ENCODE data around the gene TRPC4.
"Not testable (repeated sequence)": the region's sequence is repeated elsewhere in the genome, so short reads cannot be mapped to it uniquely, and the experiment has no call there.

Gene TRPC4

DNA sequence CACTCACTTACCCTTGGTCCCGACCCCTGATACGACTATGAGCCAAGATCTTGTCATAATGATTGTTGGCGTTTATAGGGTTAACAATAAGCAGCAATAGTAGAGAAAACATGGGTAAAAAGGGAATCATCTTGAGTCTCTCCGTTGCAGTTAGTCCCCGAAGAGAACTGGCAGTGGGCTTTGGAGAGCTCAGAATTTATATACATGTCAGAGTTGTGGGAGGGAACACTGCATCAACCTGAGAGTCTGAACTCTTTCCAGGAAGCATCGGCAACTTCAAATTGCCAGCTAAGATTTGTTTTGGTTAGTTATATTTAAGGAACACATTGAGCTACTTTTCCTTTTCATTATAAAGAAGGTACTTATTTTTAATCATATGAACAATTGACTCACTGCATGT, 271.0 kb downstream of the TRPC4 start, which contains the start of gene POSTN:
TSS of gene POSTN (minus strand) at position 172 of the 400 bp plus-strand sequence. CDS start at position 130, 42 bp downstream.
- no peak within 1 kb of the TSS for H3K9ac ChIP-seq (ENCODE audit: low read depth in 1 of 2, low read length in 2 of 2)
- no peak within 1 kb of the TSS for H3K4me3 ChIP-seq (ENCODE audit: low read depth in 1 of 2, low read length in 2 of 2)
- no peak within 1 kb of the TSS for H3K27ac ChIP-seq (ENCODE audit: low read depth, low read length)

GRCh38 chr13:37597477-37598025, 272.0 kb downstream of the TRPC4 start:
- Histone ChIP-seq H3K4me3 (ENCODE audit: low read depth in 1 of 2, low read length in 2 of 2) (no peak overlapping the region), H3K27ac (ENCODE audit: low read depth, low read length) (no peak overlapping the region), H3K9ac (ENCODE audit: low read depth in 1 of 2, low read length in 2 of 2) (no peak overlapping the region), H3K4me1 (ENCODE audit: control insufficient read depth in 1 of 2, insufficient read depth in 2 of 2, low read length in 2 of 2) (no peaks in the 10 kb centered on the region), H3K9me3 (ENCODE audit: control insufficient read depth in 1 of 2, low read length in 2 of 2) (no peaks in the 10 kb centered on the region), H3K36me3 (ENCODE audit: control insufficient read depth in 1 of 2, insufficient read depth in 2 of 2, low read length in 2 of 2) (no peaks in the 10 kb centered on the region), H3K27me3 (ENCODE audit: control insufficient read depth in 1 of 2, insufficient read depth in 2 of 2, low read length in 2 of 2) (no peaks in the 10 kb centered on the region)

More for the DNA sequence above, 271.0 kb downstream of the TRPC4 start, which contains the start of gene POSTN:
- no peaks in the 10 kb centered on the region for H3K4me1 ChIP-seq (ENCODE audit: control insufficient read depth in 1 of 2, insufficient read depth in 2 of 2, low read length in 2 of 2)
- H3K36me3 ChIP-seq (ENCODE audit: control insufficient read depth in 1 of 2, insufficient read depth in 2 of 2, low read length in 2 of 2): no peaks in the 10 kb centered on the region
- no peaks in the 10 kb centered on the region for H3K9me3 ChIP-seq (ENCODE audit: control insufficient read depth in 1 of 2, low read length in 2 of 2)
- no peaks in the 10 kb centered on the region for H3K27me3 ChIP-seq (ENCODE audit: control insufficient read depth in 1 of 2, insufficient read depth in 2 of 2, low read length in 2 of 2)

GRCh38 chr13:37596805-37597204, 272.8 kb downstream of the TRPC4 start:
- no peaks in the 10 kb centered on the region for H3K27me3 ChIP-seq (ENCODE audit: control insufficient read depth in 1 of 2, insufficient read depth in 2 of 2, low read length in 2 of 2)
- no peaks in the 10 kb centered on the region for H3K36me3 ChIP-seq (ENCODE audit: control insufficient read depth in 1 of 2, insufficient read depth in 2 of 2, low read length in 2 of 2)
- no peak overlapping the region for H3K9ac ChIP-seq (ENCODE audit: low read depth in 1 of 2, low read length in 2 of 2)
- H3K4me1 ChIP-seq (ENCODE audit: control insufficient read depth in 1 of 2, insufficient read depth in 2 of 2, low read length in 2 of 2): no peaks in the 10 kb centered on the region
- H3K27ac ChIP-seq (ENCODE audit: low read depth, low read length): no peak overlapping the region
- no peaks in the 10 kb centered on the region for H3K9me3 ChIP-seq (ENCODE audit: control insufficient read depth in 1 of 2, low read length in 2 of 2)
- no peak overlapping the region for H3K4me3 ChIP-seq (ENCODE audit: low read depth in 1 of 2, low read length in 2 of 2)

GRCh38 chr13:37595162-37595561, 274.4 kb downstream of the TRPC4 start:
- Histone ChIP-seq H3K9ac (ENCODE audit: low read depth in 1 of 2, low read length in 2 of 2) (no peak overlapping the region), H3K27me3 (ENCODE audit: control insufficient read depth in 1 of 2, insufficient read depth in 2 of 2, low read length in 2 of 2) (no peaks in the 10 kb centered on the region), H3K36me3 (ENCODE audit: control insufficient read depth in 1 of 2, insufficient read depth in 2 of 2, low read length in 2 of 2) (no peaks in the 10 kb centered on the region), H3K4me3 (ENCODE audit: low read depth in 1 of 2, low read length in 2 of 2) (no peak overlapping the region), H3K4me1 (ENCODE audit: control insufficient read depth in 1 of 2, insufficient read depth in 2 of 2, low read length in 2 of 2) (no peaks in the 10 kb centered on the region), H3K9me3 (ENCODE audit: control insufficient read depth in 1 of 2, low read length in 2 of 2) (no peaks in the 10 kb centered on the region), H3K27ac (ENCODE audit: low read depth, low read length) (no peak overlapping the region)

GRCh38 chr13:37594550-37594949, 275.0 kb downstream of the TRPC4 start:
- Histone ChIP-seq H3K27me3 (ENCODE audit: control insufficient read depth in 1 of 2, insufficient read depth in 2 of 2, low read length in 2 of 2) (no peaks in the 10 kb centered on the region), H3K9me3 (ENCODE audit: control insufficient read depth in 1 of 2, low read length in 2 of 2) (no peaks in the 10 kb centered on the region), H3K4me3 (ENCODE audit: low read depth in 1 of 2, low read length in 2 of 2) (no peak overlapping the region), H3K9ac (ENCODE audit: low read depth in 1 of 2, low read length in 2 of 2) (no peak overlapping the region), H3K36me3 (ENCODE audit: control insufficient read depth in 1 of 2, insufficient read depth in 2 of 2, low read length in 2 of 2) (no peaks in the 10 kb centered on the region), H3K4me1 (ENCODE audit: control insufficient read depth in 1 of 2, insufficient read depth in 2 of 2, low read length in 2 of 2) (no peaks in the 10 kb centered on the region), H3K27ac (ENCODE audit: low read depth, low read length) (no peak overlapping the region)

- H3K4me1 ChIP-seq (ENCODE audit: control insufficient read depth in 1 of 2, insufficient read depth in 2 of 2, low read length in 2 of 2); H3K27ac ChIP-seq (ENCODE audit: low read depth, low read length); H3K27me3 ChIP-seq (ENCODE audit: control insufficient read depth in 1 of 2, insufficient read depth in 2 of 2, low read length in 2 of 2); H3K9ac ChIP-seq (ENCODE audit: low read depth in 1 of 2, low read length in 2 of 2); H3K9me3 ChIP-seq (ENCODE audit: control insufficient read depth in 1 of 2, low read length in 2 of 2); H3K36me3 ChIP-seq (ENCODE audit: control insufficient read depth in 1 of 2, insufficient read depth in 2 of 2, low read length in 2 of 2); H3K4me3 ChIP-seq (ENCODE audit: low read depth in 1 of 2, low read length in 2 of 2): not testable (repeated sequence)
These were observed 280.2 kb downstream of the TRPC4 start for GRCh38 chr13:37589381-37589780.

DNA sequence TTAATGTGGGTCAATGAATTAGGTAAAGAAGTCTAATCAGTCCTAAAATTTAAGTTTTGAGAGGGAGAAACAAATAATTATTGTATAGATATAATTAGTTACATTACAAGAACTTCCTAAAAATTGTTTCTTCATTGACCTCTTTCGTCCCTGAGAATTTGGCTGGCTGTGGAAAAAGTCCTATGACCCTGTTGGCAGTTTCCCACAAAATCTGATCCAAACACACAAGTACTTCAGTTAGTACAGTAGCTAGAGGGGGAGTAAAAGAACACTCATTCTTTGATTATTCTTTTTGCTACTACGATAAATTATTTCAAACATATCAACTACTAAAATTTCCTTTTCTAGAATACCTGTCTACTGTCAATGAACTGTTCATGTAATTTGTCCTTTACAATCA, 282.3 kb downstream of the TRPC4 start:
- Histone ChIP-seq H3K27me3 (ENCODE audit: control insufficient read depth in 1 of 2, insufficient read depth in 2 of 2, low read length in 2 of 2) (no peaks in the 10 kb centered on the region), H3K36me3 (ENCODE audit: control insufficient read depth in 1 of 2, insufficient read depth in 2 of 2, low read length in 2 of 2) (no peaks in the 10 kb centered on the region), H3K27ac (ENCODE audit: low read depth, low read length) (no peak overlapping the region), H3K9ac (ENCODE audit: low read depth in 1 of 2, low read length in 2 of 2) (no peak overlapping the region), H3K4me3 (ENCODE audit: low read depth in 1 of 2, low read length in 2 of 2) (no peak overlapping the region), H3K4me1 (ENCODE audit: control insufficient read depth in 1 of 2, insufficient read depth in 2 of 2, low read length in 2 of 2) (no peaks in the 10 kb centered on the region), H3K9me3 (ENCODE audit: control insufficient read depth in 1 of 2, low read length in 2 of 2) (no peaks in the 10 kb centered on the region)

Data from duodenal mucosa (tissue), 2 donors.